Endothelial cell (in vitro differentiated cells): ENCODE measurements around the gene BTBD2. TPM values are rescaled to one million over a fixed set of nuclear protein-coding genes. Genes with fewer than 3 reads are reported as not detected.

Source experiments
- DNase-seq: peaks from one replicate; pipeline ENCODE4 v3.0.0; 2021; ENCODE audit warnings: low spot score
- H3K27ac Mint-ChIP-seq: one replicate; pipeline ENCODE4 v1.8.0; 2021; ENCODE audit warnings: mixed read lengths, inconsistent platforms; ENCODE audit not compliant: unreplicated experiment
- H3K27me3 Mint-ChIP-seq: one replicate; pipeline ENCODE4 v1.8.0; 2021; ENCODE audit warnings: mild to moderate bottlenecking, moderate library complexity, mixed read lengths, inconsistent platforms; ENCODE audit not compliant: unreplicated experiment
- H3K36me3 Mint-ChIP-seq: one replicate; pipeline ENCODE4 v1.8.0; 2021; ENCODE audit warnings: mild to moderate bottlenecking, low read depth, mixed read lengths, inconsistent platforms; ENCODE audit not compliant: unreplicated experiment
- H3K4me1 Mint-ChIP-seq: one replicate; pipeline ENCODE4 v1.8.0; 2021; ENCODE audit warnings: mild to moderate bottlenecking, mixed read lengths, inconsistent platforms; ENCODE audit not compliant: unreplicated experiment
- H3K4me3 Mint-ChIP-seq: one replicate; pipeline ENCODE4 v1.8.0; 2021; ENCODE audit warnings: mild to moderate bottlenecking, mixed read lengths, inconsistent platforms; ENCODE audit not compliant: unreplicated experiment
- H3K9me3 Mint-ChIP-seq: one replicate; pipeline ENCODE4 v1.8.0; 2021; ENCODE audit warnings: mixed read lengths, inconsistent platforms; ENCODE audit not compliant: unreplicated experiment
- CTCF ChIP-seq: fragments of 200-600 bp; sonication (generic); IDR thresholded peaks from one replicate; pipeline ENCODE4 v1.5.0; 2021; ENCODE audit warnings: antibody characterized with exemption; ENCODE audit not compliant: unreplicated experiment
- total RNA-seq: library from RNA; stranded (reverse); fragmentation: NEBNext Ultra II Directional; extraction: Animal tissue kit (Norgen Biotek cat#: 25700); gene quantifications from one replicate; pipeline ENCODE4 v1.2.1, GENCODE V29; 2021; ENCODE audit not compliant: unreplicated experiment

Gene BTBD2
- total RNA-seq, 1 donor from 2014 or later, result 80.5 TPM

GRCh38 chr19:2012941-2013682 is 2.4 kb downstream of the BTBD2 start:
- H3K4me1 Mint-ChIP-seq, result no peaks in the 10 kb centered on the region
- DNase-seq, result no peak
- no peak overlapping the region for H3K27ac Mint-ChIP-seq
- no peaks in the 10 kb centered on the region for H3K9me3 Mint-ChIP-seq
- peaks cover 9% of the 10 kb centered on the region for H3K36me3 Mint-ChIP-seq
- peaks cover 7% of the 10 kb centered on the region for H3K27me3 Mint-ChIP-seq
- TF ChIP-seq CTCF, result no peak
- H3K4me3 Mint-ChIP-seq, result no peak overlapping the region

- TF ChIP-seq CTCF, result no peak
- H3K27me3 Mint-ChIP-seq, result peaks cover 4% of the 10 kb centered on the region
- H3K27ac Mint-ChIP-seq, result peak overlapping the region; percentile 48
- no peak for DNase-seq
- H3K4me3 Mint-ChIP-seq, result no peak overlapping the region
- no peaks in the 10 kb centered on the region for H3K9me3 Mint-ChIP-seq
- no peaks in the 10 kb centered on the region for H3K4me1 Mint-ChIP-seq
- H3K36me3 Mint-ChIP-seq, result peaks cover 9% of the 10 kb centered on the region
These were observed 4.3 kb downstream of the BTBD2 start for GRCh38 chr19:2011169-2011568.

DNA sequence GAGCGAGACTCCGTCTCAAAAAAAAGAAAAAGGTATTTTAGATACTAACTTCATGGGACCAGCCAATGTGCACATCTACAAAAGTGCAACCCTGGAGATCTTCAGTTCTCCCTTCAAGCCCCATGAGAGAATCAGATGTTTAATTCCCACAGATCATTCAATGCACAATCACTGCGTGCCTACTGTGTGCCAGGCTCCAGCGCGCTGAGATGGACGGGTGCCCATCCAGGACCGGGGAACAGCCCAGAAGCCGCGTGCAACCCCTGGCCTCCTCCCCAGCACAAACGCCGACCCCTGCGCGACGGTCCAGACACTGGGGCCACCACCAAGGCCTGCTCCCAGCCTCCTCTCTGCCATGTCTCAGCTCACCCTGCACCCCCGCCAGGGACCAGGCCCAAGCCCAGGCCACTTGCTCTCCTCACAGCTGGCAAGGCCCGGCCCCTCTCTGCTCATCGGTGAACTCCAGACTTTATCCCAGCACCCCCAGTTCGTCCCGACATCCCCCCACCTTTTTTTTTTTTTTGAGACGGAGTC is 5.3 kb downstream of the BTBD2 start:
- no peaks in the 10 kb centered on the region for H3K9me3 Mint-ChIP-seq
- H3K4me1 Mint-ChIP-seq, result no peaks in the 10 kb centered on the region
- H3K4me3 Mint-ChIP-seq, result no peak overlapping the region
- H3K27me3 Mint-ChIP-seq, result peaks cover 4% of the 10 kb centered on the region
- no peak overlapping the region for H3K27ac Mint-ChIP-seq
- TF ChIP-seq CTCF, result no peak
- H3K36me3 Mint-ChIP-seq, result peaks cover 9% of the 10 kb centered on the region
- DNase-seq, result no peak

GRCh38 chr19:2003874-2004273 is 11.6 kb downstream of the BTBD2 start:
- no peak overlapping the region for H3K27ac Mint-ChIP-seq
- H3K36me3 Mint-ChIP-seq, result peaks cover 10% of the 10 kb centered on the region
- no peak overlapping the region for H3K4me3 Mint-ChIP-seq
- peaks cover 3% of the 10 kb centered on the region for H3K27me3 Mint-ChIP-seq
- no peaks in the 10 kb centered on the region for H3K9me3 Mint-ChIP-seq
- no peak for DNase-seq
- no peak for TF ChIP-seq CTCF
- H3K4me1 Mint-ChIP-seq, result no peaks in the 10 kb centered on the region

DNA sequence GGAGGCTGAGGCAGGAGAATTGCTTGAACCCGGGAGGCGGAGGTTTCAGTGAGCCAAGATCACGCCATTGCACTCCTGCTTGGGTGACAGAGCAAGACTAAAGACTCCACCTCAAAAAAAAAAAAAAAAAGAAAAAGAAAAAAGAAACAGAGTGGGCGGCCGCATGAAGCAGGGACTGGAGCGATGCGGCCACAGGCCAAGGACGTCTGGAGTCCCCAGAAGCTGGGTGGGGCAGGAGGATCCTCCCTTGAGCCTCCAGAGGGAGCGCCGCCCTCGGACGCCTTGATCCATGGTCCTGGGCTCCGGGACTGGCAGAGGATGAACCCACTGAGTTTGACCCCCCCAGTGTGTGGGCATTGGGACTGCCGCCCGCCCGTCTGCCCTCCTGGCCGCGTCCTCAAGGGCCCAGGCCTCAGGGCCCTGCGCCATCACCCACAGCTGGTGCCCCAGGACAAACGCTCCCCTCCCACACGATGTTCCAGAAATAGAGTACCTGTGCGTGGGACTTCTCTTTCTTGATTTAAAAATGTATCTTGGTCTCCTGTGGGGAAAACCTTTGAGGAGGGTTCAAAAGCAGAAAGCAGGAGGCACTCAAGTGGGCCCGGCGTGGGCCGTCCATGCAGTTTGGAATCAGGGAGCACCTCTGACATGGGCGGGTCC is 15.5 kb downstream of the BTBD2 start:
- H3K9me3 Mint-ChIP-seq, result no peaks in the 10 kb centered on the region
- no peak overlapping the region for H3K27ac Mint-ChIP-seq
- TF ChIP-seq CTCF, result no peak
- no peak for DNase-seq
- H3K4me1 Mint-ChIP-seq, result no peaks in the 10 kb centered on the region
- H3K36me3 Mint-ChIP-seq, result peaks cover 26% of the 10 kb centered on the region
- H3K4me3 Mint-ChIP-seq, result no peak overlapping the region
- H3K27me3 Mint-ChIP-seq, result peaks cover 8% of the 10 kb centered on the region
